Measurements from ENCODE around the gene THAP11. TPM values are rescaled to one million over a fixed set of nuclear protein-coding genes. Genes with fewer than 3 reads are reported as not detected.
A peak's percentile ranks its signal among the peaks of the same experiment; 100 is the strongest.

Gene THAP11
- total RNA-seq, 3 donors from 2014 or later = 51.1 to 57.8 (median 53.0) TPM

DNA sequence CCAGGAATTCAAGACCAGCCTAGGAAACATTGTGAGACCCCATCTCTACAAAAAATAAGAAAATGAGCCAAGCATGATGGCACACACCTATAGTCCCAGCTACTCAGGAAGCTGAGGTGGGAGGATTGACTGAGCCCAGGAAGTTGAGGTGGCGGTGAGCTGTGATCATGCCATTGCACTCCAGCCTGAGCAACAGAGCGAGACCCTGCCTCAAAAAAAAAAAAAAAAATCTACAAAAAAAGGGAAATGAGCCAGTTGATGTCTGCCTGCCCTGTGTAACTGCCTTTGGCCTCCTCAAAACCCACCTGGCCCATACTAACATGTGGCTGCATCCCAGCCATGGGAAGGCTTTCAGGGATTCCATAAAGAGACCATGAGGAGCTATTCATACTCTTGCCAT, 40.2 kb upstream of the THAP11 start:
- Histone ChIP-seq H3K9me3 (no peaks in the 10 kb centered on the region), H3K4me1 (peaks cover 0 to 8% of the 10 kb centered on the region in 2 donors), H3K36me3 (no peaks in the 10 kb centered on the region), H3K27me3 (no peaks in the 10 kb centered on the region), H3K27ac (no peak overlapping the region), H3K4me3 (no peak overlapping the region)
- intact Hi-C loops (cut with DNase I; ENCODE audit: low total_unique reads) = loop anchor here (10.0 kb wide), 1 partner anchor 137 kb away; the partner anchor contains the start of genes ACD, C16orf86, ENKD1 and PARD6A
- no peak for DNase-seq (ENCODE audit: low spot score in 2 of 2)
- no peak for TF ChIP-seq CTCF (IDR thresholded peaks at IDR 0.05)
- no peak for TF ChIP-seq POLR2A (IDR thresholded peaks at IDR 0.05)
- no peak for TF ChIP-seq POLR2AphosphoS5 (IDR thresholded peaks at IDR 0.05)

DNA sequence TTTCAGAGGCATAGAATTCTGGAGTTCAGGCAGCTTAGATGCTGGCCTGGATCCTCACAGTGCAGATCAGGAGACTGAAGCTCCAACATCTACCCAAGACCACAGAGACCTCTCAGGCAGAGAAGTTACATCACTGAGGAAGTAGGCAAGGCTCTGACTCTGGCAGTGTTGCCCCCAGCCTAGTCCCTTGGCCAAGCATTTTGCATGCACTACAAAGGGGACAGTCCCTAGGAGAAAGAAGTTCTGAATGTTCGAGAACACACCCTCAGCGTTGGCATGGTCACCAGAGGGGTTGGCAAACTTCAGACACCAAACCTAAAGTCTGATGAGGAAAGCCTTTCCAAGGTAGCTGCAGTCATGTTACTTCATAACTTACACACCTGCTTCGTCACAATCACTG, 38.2 kb upstream of the THAP11 start:
- Histone ChIP-seq H3K4me3 (no peak overlapping the region), H3K27ac (no peak overlapping the region), H3K9me3 (no peaks in the 10 kb centered on the region), H3K4me1 (peaks cover 0 to 8% of the 10 kb centered on the region in 2 donors), H3K27me3 (no peaks in the 10 kb centered on the region), H3K36me3 (no peaks in the 10 kb centered on the region)
- intact Hi-C loops (cut with DNase I; ENCODE audit: low total_unique reads) = loop anchor here (10.0 kb wide), 1 partner anchor 139 kb away; the partner anchor contains the start of genes ACD, C16orf86, ENKD1 and PARD6A
- no peak for TF ChIP-seq POLR2AphosphoS5 (IDR thresholded peaks at IDR 0.05)
- TF ChIP-seq CTCF (IDR thresholded peaks at IDR 0.05) = no peak
- TF ChIP-seq POLR2A (IDR thresholded peaks at IDR 0.05) = no peak
- no peak for DNase-seq (ENCODE audit: low spot score in 2 of 2)

GRCh38 chr16:67804853-67805542, 37.1 kb upstream of the THAP11 start:
- peak overlapping the region; percentile 93 to 98 (median 98) for H3K4me3 ChIP-seq
- intact Hi-C loops (cut with DNase I; ENCODE audit: low total_unique reads) = loop anchor here (10.0 kb wide), 1 partner anchor 140 kb away; the partner anchor contains the start of genes ACD, C16orf86, ENKD1 and PARD6A
- no peak for DNase-seq (ENCODE audit: low spot score in 2 of 2)
- H3K36me3 ChIP-seq = no peaks in the 10 kb centered on the region
- no peaks in the 10 kb centered on the region for H3K9me3 ChIP-seq
- H3K27me3 ChIP-seq = no peaks in the 10 kb centered on the region
- TF ChIP-seq POLR2AphosphoS5 (IDR thresholded peaks at IDR 0.05) = no peak
- no peak for TF ChIP-seq CTCF (IDR thresholded peaks at IDR 0.05)
- TF ChIP-seq POLR2A (IDR thresholded peaks at IDR 0.05) = no peak
- H3K4me1 ChIP-seq = peaks cover 0 to 8% of the 10 kb centered on the region in 2 donors
- H3K27ac ChIP-seq = peak overlapping the region; percentile 92

GRCh38 chr16:67805718-67806427, 36.2 kb upstream of the THAP11 start:
- peak overlapping the region; percentile 93 to 98 (median 98) for H3K4me3 ChIP-seq
- DNase-seq (ENCODE audit: low spot score in 2 of 2) = no peak
- H3K4me1 ChIP-seq = peaks cover 0 to 8% of the 10 kb centered on the region in 2 donors
- peak overlapping the region; percentile 92 for H3K27ac ChIP-seq
- intact Hi-C loops (cut with DNase I; ENCODE audit: low total_unique reads) = loop anchor here (10.0 kb wide), 1 partner anchor 141 kb away; the partner anchor contains the start of genes ACD, C16orf86, ENKD1 and PARD6A
- no peaks in the 10 kb centered on the region for H3K9me3 ChIP-seq
- no peaks in the 10 kb centered on the region for H3K36me3 ChIP-seq
- no peaks in the 10 kb centered on the region for H3K27me3 ChIP-seq
- TF ChIP-seq POLR2AphosphoS5 (IDR thresholded peaks at IDR 0.05) (no peak), CTCF (IDR thresholded peaks at IDR 0.05) (no peak), POLR2A (IDR thresholded peaks at IDR 0.05) (no peak)
